Choroid plexus epithelial cell (primary cell): ENCODE measurements around the gene CAPG.
A peak's percentile ranks its signal among the peaks of the same experiment; 100 is the strongest.

Experiments used
- DNase-seq: peaks from one replicate; pipeline ENCODE4 v3.0.0-alpha.2; 2010; ENCODE audit warnings: low read depth
- H3K4me3 ChIP-seq: 2 replicates; pipeline ENCODE4 v1.5.1; 2011; ENCODE audit warnings: low read depth, mild to moderate bottlenecking, control low read depth, low read length, moderate library complexity
- TF ChIP-seq, protein P1 (sequence below): conservative IDR thresholded peaks from 2 replicates; pipeline ENCODE4 v1.5.1; 2011; ENCODE audit warnings: low read depth, mild to moderate bottlenecking, control low read depth, inconsistent platforms, low read length, moderate library complexity

CAPG gene

DNA sequence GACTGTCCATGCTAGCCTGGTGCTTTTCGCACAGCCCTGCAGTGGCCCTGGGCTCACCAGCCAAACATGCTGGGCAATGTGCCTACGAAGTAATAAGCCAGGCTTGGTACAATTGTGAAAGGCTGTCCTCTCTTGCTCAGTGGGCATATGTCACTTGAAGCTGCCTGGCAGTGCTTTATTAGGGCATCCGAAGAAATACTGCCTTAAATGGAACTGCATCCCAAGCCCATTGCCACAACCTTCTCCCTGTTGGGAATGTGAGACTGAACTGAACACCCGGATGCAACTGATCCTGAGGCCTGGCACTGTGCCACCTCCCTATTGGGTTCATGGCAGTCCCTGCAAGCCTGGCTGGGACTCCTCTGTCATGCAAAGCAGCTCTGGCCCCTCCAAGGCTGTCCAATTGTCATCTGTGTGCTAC lies 15.9 kb downstream of the CAPG start:
- H3K4me3 ChIP-seq: no peak overlapping the region
- TF ChIP-seq, protein P1, sequence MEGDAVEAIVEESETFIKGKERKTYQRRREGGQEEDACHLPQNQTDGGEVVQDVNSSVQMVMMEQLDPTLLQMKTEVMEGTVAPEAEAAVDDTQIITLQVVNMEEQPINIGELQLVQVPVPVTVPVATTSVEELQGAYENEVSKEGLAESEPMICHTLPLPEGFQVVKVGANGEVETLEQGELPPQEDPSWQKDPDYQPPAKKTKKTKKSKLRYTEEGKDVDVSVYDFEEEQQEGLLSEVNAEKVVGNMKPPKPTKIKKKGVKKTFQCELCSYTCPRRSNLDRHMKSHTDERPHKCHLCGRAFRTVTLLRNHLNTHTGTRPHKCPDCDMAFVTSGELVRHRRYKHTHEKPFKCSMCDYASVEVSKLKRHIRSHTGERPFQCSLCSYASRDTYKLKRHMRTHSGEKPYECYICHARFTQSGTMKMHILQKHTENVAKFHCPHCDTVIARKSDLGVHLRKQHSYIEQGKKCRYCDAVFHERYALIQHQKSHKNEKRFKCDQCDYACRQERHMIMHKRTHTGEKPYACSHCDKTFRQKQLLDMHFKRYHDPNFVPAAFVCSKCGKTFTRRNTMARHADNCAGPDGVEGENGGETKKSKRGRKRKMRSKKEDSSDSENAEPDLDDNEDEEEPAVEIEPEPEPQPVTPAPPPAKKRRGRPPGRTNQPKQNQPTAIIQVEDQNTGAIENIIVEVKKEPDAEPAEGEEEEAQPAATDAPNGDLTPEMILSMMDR: no peak
- no peak for DNase-seq

DNA sequence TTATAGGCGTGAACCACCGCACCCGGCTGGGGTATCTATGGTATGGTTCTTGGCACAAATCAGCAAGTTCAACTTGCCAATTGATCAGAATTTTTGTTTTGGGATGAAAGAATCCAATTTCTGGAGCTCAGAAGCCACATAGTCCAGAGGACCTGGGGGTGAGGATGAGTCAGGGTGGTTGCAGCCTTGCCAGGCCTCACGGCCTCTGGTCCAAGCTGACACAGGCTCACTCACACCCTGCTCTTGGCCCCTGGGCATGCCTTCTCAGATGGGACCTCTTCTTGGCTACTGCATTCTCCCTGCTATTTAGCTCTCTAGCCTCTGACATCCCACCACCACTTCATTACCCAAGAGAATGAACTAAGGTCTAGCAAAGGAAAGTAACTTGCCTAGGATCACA lies 16.3 kb downstream of the CAPG start:
- H3K4me3 ChIP-seq: no peak overlapping the region

GRCh38 chr2:85390941-85391669 lies 19.1 kb downstream of the CAPG start:
- H3K4me3 ChIP-seq: no peak overlapping the region
- TF ChIP-seq, protein P1: peak; percentile 84
- DNase-seq: peak; percentile 62

More for the DNA sequence above, 16.3 kb downstream of the CAPG start:
- DNase-seq: no peak
- TF ChIP-seq, protein P1: no peak

DNA sequence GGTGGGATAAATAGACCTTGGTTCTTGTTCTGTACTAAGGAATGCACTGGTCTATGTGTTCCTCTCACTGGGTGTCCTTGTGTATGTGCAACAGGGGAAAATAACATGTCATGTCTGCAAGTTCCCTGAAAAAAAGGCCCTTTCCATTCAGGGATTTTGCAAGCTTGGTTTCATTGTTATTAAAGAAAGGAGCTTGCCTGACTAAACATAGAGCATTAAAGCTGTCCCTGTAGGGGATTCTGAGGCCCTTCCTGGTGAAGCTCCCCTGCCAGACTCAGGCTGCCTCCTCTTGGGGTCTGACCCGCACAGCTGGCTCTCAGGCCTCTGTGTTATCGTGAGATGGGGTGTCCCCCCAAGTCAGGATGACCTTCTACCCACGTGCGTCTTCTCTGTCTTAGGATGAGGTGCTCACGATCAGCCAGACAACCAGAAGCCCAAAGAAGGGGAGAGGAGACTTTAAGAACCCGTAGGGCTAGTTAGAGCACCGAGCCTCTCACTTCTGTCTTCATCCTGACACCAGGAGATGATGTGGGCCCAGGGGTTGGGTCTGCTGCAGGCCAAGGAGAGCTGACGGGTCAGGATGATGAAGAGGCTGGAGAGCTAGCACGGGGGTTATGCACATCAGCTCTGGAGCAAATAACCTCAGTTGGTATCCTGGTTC lies 21.2 kb downstream of the CAPG start:
- DNase-seq: no peak
- TF ChIP-seq, protein P1: no peak

DNA sequence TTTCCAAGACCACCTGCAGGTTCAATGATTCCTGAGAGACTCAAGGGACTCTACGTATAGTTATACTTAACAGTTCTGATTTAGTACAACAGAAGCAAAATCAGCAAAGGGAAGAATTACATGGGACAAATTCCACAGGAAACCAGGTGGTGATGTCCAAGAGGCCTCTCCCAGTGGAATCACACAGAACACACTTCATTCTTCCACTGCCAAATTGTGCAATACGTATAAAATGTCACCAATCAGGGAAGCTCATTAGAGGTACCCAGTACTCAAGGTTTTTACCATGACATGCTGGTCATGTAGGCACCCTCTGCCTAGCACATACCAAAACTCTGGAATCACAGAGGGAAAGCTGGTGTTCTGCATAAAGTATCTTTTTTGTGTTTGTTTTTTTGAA lies 22.4 kb downstream of the CAPG start:
- no peak overlapping the region for H3K4me3 ChIP-seq
- TF ChIP-seq, protein P1: no peak
- DNase-seq: no peak

More for the DNA sequence above, 21.2 kb downstream of the CAPG start:
- no peak overlapping the region for H3K4me3 ChIP-seq

GRCh38 chr2:85385746-85386145 lies 24.4 kb downstream of the CAPG start:
- no peak for DNase-seq
- TF ChIP-seq, protein P1: no peak
- H3K4me3 ChIP-seq: no peak overlapping the region
